ENCODE measurements around the gene ENPP6.

DNA sequence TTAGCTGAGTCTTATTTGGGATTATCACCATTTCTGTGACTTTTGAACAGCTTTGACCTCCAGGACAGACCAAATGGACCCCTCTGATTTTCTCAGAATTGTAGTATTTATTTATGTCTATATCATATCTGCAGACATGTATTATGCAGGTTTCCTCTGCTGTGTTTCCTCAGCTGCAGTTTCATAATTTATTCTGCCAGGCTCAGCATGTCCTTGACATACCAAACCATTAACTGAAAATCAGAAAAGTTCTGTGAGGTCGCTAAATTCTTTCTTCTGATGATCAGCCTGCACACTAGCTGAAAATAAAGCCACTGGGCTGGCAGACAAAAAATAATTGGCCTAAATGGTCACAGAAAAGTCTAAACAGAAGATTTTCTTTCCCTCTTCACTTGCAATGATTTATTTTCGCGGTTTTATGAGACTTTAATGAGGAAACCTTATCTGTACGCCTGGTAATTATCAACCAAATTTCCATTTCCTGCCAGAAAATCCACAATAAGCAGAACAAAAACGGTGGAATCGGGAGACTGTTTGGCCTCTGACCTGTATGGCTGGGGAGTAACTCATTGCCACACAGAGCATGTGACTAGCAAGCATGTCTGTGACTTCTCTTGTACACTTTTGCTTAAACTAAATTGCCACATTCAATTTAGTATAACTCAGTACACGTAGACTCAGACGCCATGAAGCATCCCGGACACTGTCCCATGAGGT, 150.9 kb downstream of the ENPP6 start:
- no peak for TF ChIP-seq POLR2A (IDR thresholded peaks at IDR 0.05; ENCODE audit: low read length)
- TF ChIP-seq, protein P1, sequence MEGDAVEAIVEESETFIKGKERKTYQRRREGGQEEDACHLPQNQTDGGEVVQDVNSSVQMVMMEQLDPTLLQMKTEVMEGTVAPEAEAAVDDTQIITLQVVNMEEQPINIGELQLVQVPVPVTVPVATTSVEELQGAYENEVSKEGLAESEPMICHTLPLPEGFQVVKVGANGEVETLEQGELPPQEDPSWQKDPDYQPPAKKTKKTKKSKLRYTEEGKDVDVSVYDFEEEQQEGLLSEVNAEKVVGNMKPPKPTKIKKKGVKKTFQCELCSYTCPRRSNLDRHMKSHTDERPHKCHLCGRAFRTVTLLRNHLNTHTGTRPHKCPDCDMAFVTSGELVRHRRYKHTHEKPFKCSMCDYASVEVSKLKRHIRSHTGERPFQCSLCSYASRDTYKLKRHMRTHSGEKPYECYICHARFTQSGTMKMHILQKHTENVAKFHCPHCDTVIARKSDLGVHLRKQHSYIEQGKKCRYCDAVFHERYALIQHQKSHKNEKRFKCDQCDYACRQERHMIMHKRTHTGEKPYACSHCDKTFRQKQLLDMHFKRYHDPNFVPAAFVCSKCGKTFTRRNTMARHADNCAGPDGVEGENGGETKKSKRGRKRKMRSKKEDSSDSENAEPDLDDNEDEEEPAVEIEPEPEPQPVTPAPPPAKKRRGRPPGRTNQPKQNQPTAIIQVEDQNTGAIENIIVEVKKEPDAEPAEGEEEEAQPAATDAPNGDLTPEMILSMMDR (IDR thresholded peaks at IDR 0.05), result no peak
